K562 (cell line): ENCODE measurements around the gene WIF1. TPM values are rescaled to one million over a fixed set of nuclear protein-coding genes. Genes with fewer than 3 reads are reported as not detected.
A peak's percentile ranks its signal among the peaks of the same experiment; 100 is the strongest.

Source experiments
- ARHGAP35 ChIP-seq: fragments of 450-650 bp; IDR thresholded peaks from 2 replicates; pipeline ENCODE4 v1.6.1; 2018; ENCODE audit not compliant: partially characterized antibody
- CREB3L1 ChIP-seq: fragments of 450-650 bp; IDR thresholded peaks from 2 replicates; pipeline ENCODE4 v1.6.1; 2014; ENCODE audit warnings: low read depth, mild to moderate bottlenecking, moderate library complexity, borderline replicate concordance
- CTCF ChIP-seq, 3 experiments: IDR thresholded peaks in 2 of 3; conservative IDR thresholded peaks in 1 of 3; 2 replicates each; pipeline ENCODE4 v1.5.1; 2011 to 2012; ENCODE audit warnings: low read length in 3 of 3, mild to moderate bottlenecking in 3 of 3, control low read depth in 2 of 3, improper control_type of control experiment in 1 of 3, inconsistent platforms in 1 of 3, low read depth in 1 of 3, mixed read lengths in 1 of 3, moderate library complexity in 1 of 3; ENCODE audit not compliant: insufficient read depth in 2 of 3
- ELF1 ChIP-seq: fragments of 200-800 bp; sonication (Bioruptor generic); IDR thresholded peaks from 2 replicates; pipeline ENCODE4 v1.6.1; 2016; ENCODE audit warnings: missing genetic modification characterization, missing compliant biosample characterization
- FOXA1 ChIP-seq: fragments of 450-650 bp; IDR thresholded peaks from 2 replicates; pipeline ENCODE4 v1.6.1; 2016; ENCODE audit warnings: mild to moderate bottlenecking, borderline replicate concordance
- HDAC1 ChIP-seq, 2 experiments: fragments of 450-650 bp; IDR thresholded peaks; 2 replicates each; pipeline ENCODE4 v1.6.1; 2016 to 2017; ENCODE audit warnings: inconsistent platforms in 1 of 2, mild to moderate bottlenecking in 1 of 2, moderate library complexity in 1 of 2
- IRF1 ChIP-seq: sonication (generic); formaldehyde crosslinking; IDR thresholded peaks from 2 replicates; pipeline ENCODE4 v1.8.0; 2022; ENCODE audit warnings: missing genetic modification reagents, mild to moderate bottlenecking, borderline replicate concordance
- IRF2 ChIP-seq: sonication (generic); formaldehyde crosslinking; IDR thresholded peaks from 2 replicates; pipeline ENCODE4 v1.8.1; 2022; ENCODE audit warnings: mild to moderate bottlenecking, missing genetic modification reagents
- KLF1 ChIP-seq: fragments of 450-650 bp; IDR thresholded peaks from 2 replicates; pipeline ENCODE4 v1.6.1; 2016; ENCODE audit warnings: missing genetic modification characterization, missing compliant biosample characterization
- MAFG ChIP-seq: fragments of 450-650 bp; conservative IDR thresholded peaks from 2 replicates; pipeline ENCODE4 v1.6.1; 2016; ENCODE audit warnings: missing genetic modification characterization, missing compliant biosample characterization
- RAD21 ChIP-seq, 2 experiments: fragments of 250-450 bp in 1 of 2; fragments of 450-650 bp in 1 of 2; sonication (Bioruptor Pico) in 1 of 2; formaldehyde crosslinking in 1 of 2; IDR thresholded peaks in 1 of 2; conservative IDR thresholded peaks in 1 of 2; 2 replicates each; pipeline versions ENCODE4 v1.4.0 to v1.8.0; 2020 to 2022; ENCODE audit warnings: mild to moderate bottlenecking in 2 of 2, moderate library complexity in 1 of 2
- RAD51 ChIP-seq: fragments of 450-650 bp; IDR thresholded peaks from 2 replicates; pipeline ENCODE4 v1.7.1; 2016; ENCODE audit warnings: low read depth, mild to moderate bottlenecking, borderline replicate concordance
- SMARCA5 ChIP-seq: fragments of 450-650 bp; IDR thresholded peaks from 2 replicates; pipeline ENCODE4 v1.6.1; 2016
- ZNF408 ChIP-seq: fragments of 250-450 bp; sonication (Bioruptor Pico); IDR thresholded peaks from 2 replicates; pipeline ENCODE4 v1.4.0; 2020; ENCODE audit warnings: low read depth, mild to moderate bottlenecking, moderate library complexity
- ZNF77 ChIP-seq: fragments of 250-450 bp; sonication (Bioruptor Pico); IDR thresholded peaks from 2 replicates; pipeline ENCODE4 v1.5.0; 2020
- ZNF780A ChIP-seq: fragments of 250-450 bp; sonication (Bioruptor Pico); IDR thresholded peaks from 2 replicates; pipeline ENCODE4 v1.5.0; 2021; ENCODE audit warnings: mild to moderate bottlenecking
- polyA plus RNA-seq, 8 experiments: library from polyadenylated mRNA; depleted of rRNA in 4 of 8; stranded (reverse) in 5 of 8; unstranded in 3 of 8; fragments of >200 nt; fragmentation: Nextera tagmentation in 2 of 8; fragmentation: Illumina TruSeq in 1 of 8; extraction: Ambion mirVana in 2 of 8; extraction: Trizol in 1 of 8; gene quantifications; 2 replicates each; pipeline versions ENCODE4 v1.2.1 to v1.2.3, GENCODE V29; 2011 to 2014; ENCODE audit warnings: inconsistent platforms in 1 of 8, missing spikeins in 1 of 8
- total RNA-seq, 7 experiments: library from RNA; depleted of rRNA in 6 of 7; stranded (reverse); fragments of >200 nt in 6 of 7; fragmentation: Illumina TruSeq in 2 of 7; extraction: Trizol in 2 of 7; gene quantifications; 2 replicates each; pipeline versions ENCODE4 v1.2.1 to v1.2.3, GENCODE V29; 2011 to 2021; ENCODE audit warnings: low replicate concordance in 1 of 7
- TF ChIP-seq, protein P1 (sequence below): fragments of 250-450 bp; sonication (Bioruptor Pico); IDR thresholded peaks from 2 replicates; pipeline ENCODE4 v1.4.0; 2020; ENCODE audit warnings: mild to moderate bottlenecking, moderate library complexity
- TF ChIP-seq, protein P2 (sequence below): sonication (generic); formaldehyde crosslinking; IDR thresholded peaks from 2 replicates; pipeline ENCODE4 v1.8.0; 2022; ENCODE audit warnings: mild to moderate bottlenecking, missing genetic modification reagents

Gene WIF1
- total and polyA plus RNA-seq, 9 of the 15 experiments (the other 6 are each of a cell fraction or from before 2014, with no cell fraction given): not detected

DNA sequence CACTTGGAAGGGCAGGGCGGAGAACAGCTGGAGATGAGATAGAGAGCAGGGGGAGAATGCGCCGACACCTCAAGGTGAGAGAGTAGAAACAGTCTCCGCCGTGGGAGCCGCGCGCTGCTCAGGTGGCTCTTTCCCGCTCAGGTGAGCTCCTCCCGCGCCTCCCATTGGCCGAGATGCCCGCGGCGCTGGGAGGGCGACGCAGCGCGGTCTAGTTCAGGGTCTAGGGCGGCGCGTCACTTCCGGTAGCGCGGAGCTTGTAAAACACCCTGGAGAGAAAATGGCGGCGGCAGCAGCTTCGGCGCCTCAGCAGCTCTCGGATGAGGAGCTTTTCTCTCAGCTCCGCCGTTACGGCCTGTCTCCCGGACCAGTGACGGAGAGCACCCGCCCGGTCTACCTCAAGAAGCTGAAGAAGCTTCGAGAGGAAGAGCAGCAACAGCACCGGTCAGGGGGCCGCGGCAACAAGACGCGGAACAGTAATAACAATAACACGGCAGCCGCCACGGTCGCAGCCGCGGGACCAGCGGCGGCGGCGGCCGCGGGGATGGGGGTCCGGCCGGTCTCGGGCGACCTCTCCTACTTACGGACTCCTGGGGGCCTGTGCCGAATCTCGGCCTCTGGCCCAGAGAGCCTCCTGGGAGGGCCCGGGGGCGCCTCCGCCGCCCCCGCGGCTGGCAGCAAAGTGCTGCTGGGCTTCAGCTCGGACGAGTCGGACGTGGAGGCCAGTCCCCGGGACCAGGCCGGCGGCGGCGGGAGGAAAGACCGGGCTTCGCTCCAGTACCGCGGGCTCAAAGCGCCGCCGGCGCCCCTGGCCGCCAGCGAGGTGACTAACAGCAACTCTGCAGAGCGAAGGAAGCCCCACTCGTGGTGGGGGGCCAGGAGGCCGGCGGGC lies 48.5 kb upstream of the WIF1 start, which contains the start of gene LEMD3 (continued):
- TF ChIP-seq FOXA1 (no peak), HDAC1 (IDR thresholded peaks at IDR 0.05) (peak in 1 of 2 experiments; percentile 78; a peak in 2 of 4 replicates), RAD51 (peak; percentile 55; the same call in 1 of the 2 replicates), CTCF (IDR thresholded peaks at IDR 0.05 in 2 of 3, conservative IDR thresholded peaks at IDR 0.05 in 1 of 3; ENCODE audit: insufficient read depth in 2 of 3, low read depth in 1 of 3, low read length in 3 of 3) (no peak), IRF1 (no peak; the same call in 1 of the 2 replicates), MAFG (tag) (no peak), ZNF408 (no peak), KLF1 (peak; percentile 72; the same call in 1 of the 2 replicates), RAD21 (CRISPR knock-in tag; conservative IDR thresholded peaks at IDR 0.05 in 1 of 2, IDR thresholded peaks at IDR 0.05 in 1 of 2) (no peak), SMARCA5 (no peak), ELF1 (tag) (peak; percentile 50; the same call in 1 of the 2 replicates), IRF2 (CRISPR knock-in tag) (no peak), ZNF77 (no peak), ARHGAP35 (no peak), ZNF780A (CRISPR knock-in tag) (no peak), CREB3L1 (peak; percentile 83; the same call in 1 of the 2 replicates)
- TF ChIP-seq, protein P1, sequence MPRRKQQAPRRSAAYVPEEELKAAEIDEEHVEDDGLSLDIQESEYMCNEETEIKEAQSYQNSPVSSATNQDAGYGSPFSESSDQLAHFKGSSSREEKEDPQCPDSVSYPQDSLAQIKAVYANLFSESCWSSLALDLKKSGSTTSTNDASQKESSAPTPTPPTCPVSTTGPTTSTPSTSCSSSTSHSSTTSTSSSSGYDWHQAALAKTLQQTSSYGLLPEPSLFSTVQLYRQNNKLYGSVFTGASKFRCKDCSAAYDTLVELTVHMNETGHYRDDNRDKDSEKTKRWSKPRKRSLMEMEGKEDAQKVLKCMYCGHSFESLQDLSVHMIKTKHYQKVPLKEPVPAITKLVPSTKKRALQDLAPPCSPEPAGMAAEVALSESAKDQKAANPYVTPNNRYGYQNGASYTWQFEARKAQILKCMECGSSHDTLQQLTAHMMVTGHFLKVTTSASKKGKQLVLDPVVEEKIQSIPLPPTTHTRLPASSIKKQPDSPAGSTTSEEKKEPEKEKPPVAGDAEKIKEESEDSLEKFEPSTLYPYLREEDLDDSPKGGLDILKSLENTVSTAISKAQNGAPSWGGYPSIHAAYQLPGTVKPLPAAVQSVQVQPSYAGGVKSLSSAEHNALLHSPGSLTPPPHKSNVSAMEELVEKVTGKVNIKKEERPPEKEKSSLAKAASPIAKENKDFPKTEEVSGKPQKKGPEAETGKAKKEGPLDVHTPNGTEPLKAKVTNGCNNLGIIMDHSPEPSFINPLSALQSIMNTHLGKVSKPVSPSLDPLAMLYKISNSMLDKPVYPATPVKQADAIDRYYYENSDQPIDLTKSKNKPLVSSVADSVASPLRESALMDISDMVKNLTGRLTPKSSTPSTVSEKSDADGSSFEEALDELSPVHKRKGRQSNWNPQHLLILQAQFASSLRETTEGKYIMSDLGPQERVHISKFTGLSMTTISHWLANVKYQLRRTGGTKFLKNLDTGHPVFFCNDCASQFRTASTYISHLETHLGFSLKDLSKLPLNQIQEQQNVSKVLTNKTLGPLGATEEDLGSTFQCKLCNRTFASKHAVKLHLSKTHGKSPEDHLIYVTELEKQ (CRISPR knock-in tag): no peak
- TF ChIP-seq, protein P2, sequence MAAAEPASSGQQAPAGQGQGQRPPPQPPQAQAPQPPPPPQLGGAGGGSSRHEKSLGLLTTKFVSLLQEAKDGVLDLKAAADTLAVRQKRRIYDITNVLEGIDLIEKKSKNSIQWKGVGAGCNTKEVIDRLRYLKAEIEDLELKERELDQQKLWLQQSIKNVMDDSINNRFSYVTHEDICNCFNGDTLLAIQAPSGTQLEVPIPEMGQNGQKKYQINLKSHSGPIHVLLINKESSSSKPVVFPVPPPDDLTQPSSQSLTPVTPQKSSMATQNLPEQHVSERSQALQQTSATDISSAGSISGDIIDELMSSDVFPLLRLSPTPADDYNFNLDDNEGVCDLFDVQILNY (CRISPR knock-in tag): 0 out of 2 replicates have a peak, but pooled peaks have one; percentile 52
